Esophagus mucosa (tissue), 1 donor: ENCODE measurements around the gene PDILT. TPM values are rescaled to one million over a fixed set of nuclear protein-coding genes. Genes with fewer than 3 reads are reported as not detected.

Experiments
- ATAC-seq: fragments of 200-7000 bp; cut with Tn5 transposase; one replicate; pipeline ENCODE4 v1.9.1; 2020
- total RNA-seq: library from RNA; stranded (reverse); gene quantifications from one replicate; pipeline ENCODE4 v1.2.4, GENCODE V29; 2023
- donor health status: DM: yes; HTN: yes; CAD: no.

The PDILT gene
- total RNA-seq, 1 donor from 2014 or later = not detected

- ATAC-seq = no peak
Observed at GRCh38 chr16:20401475-20402016, 3.0 kb downstream of the PDILT start.

DNA sequence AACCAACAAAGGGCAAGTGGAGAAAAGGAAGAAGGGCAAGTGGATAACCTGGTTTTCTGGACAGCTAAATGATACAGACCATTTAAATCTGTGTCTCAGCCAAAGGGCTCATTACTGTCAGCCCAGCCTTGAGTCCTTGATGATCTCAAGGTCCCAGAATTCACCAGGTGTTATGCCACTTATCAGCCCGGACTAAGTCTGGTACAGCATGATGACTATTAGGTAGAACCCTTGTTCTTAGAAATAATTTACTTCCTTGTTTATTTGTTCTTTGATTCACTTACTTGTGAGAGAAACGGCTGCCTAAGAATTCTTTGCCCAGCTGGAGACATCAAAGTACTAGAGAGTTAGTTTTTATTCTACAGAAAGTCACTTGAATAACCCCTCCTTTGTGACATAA lies 3.5 kb downstream of the PDILT start:
- no peak for ATAC-seq

DNA sequence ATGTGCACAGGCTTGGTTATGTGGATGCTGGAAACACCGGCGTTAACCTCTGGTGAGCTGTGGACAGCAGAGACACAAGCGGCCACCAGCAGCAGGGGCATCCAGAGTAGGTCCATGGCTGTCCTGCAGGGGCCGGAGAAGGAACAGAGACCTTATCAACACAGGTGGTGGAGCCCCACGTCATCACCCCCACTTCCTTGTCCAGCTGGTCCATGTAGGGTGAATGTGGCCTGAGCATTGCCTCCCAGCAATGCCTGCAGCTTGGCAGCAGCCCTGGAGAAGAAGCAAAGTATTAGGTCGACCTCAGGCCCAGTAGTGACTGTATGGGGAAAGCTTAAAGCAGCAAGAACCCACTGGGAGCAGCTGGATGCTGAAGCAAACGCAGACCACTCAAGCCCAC lies 5.4 kb downstream of the PDILT start:
- ATAC-seq = no peak

- ATAC-seq = no peak
Observed at GRCh38 chr16:20398603-20399002, 5.9 kb downstream of the PDILT start.

DNA sequence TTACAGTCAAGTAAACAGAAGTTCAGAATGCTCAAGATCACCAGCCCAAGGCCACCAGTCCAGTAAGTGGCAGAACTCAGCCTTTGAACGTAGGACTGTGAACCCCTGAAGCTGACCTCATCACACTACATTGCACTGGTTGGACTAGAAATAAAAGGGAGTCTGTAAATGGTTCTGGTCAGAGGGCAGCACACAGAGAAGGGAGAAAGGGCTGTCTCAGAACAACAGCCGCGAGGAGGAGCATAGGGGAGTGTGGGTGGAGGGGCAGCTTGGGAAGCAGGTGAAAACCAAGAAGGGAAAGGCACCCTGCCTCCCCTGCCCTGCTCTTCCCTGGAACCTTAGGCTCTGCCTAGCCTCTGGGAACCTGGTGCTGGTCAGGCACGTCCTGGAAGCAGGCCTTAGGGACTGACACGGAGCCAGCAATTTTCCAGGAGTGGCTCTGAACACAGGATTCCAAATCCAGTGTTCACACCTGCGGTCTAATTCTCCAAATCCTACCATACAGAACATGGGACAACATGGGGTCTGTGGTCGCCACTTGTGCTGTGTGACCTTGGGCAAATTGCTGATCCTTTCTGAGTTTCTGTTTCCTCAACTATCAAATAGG lies 7.0 kb downstream of the PDILT start:
- no peak for ATAC-seq

DNA sequence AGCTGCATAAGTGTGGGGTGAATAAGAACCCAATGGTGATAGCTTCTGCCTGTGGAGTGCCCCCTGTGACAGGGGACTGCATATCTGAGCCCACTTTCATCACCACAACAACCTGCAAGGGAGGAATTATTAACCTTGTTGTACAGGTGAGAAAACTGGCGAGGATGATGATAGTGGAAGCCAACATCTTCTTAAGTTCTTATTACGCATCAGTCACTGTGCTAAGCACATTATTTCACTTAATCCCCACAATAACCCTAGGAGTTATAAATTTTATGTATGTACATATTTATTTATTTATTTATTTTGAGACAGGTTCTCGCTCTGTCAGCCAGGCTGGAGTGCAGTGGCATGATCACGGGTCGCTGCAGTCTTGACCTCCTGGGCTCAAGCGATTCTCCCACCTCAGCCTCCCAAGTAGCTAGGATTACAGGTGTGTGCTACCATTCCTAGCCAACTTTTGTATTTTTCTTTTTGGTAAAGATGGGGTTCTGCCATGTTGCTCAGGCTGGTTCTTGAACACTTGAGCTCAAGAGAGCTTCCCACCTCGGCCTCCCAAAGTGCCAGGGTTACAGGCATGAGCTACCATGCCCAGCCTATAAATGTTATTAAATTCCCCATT lies 7.6 kb downstream of the PDILT start:
- no peak for ATAC-seq

DNA sequence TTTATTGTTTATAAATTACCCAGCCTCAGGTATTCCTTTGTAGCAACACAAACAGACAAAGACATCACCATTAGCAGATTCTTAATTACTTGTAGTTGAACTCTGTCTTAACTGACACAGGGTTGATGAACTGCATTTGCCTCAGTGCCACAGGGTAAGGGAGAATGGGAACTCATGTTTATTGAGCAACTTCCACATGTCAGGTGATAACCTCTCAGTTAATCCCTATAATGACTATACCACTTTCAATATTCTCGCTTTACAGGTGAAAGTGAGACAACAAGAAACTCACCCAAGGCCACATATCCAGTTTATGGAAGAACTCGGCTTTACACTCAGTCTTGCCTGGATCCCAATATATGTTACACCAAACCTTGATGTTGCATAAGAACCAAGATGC lies 8.6 kb downstream of the PDILT start:
- no peak for ATAC-seq

GRCh38 chr16:20393801-20394577 lies 10.5 kb downstream of the PDILT start:
- ATAC-seq = no peak

GRCh38 chr16:20391045-20391444 lies 13.5 kb downstream of the PDILT start:
- ATAC-seq = no peak

GRCh38 chr16:20388854-20389253 lies 15.7 kb downstream of the PDILT start:
- ATAC-seq = no peak

GRCh38 chr16:20387978-20388377 lies 16.6 kb downstream of the PDILT start:
- ATAC-seq = no peak

- ATAC-seq = peak; percentile 50
Observed at GRCh38 chr16:20385844-20386832, 18.4 kb downstream of the PDILT start.

GRCh38 chr16:20383106-20384029 lies 21.2 kb downstream of the PDILT start:
- ATAC-seq = peak; percentile 73

DNA sequence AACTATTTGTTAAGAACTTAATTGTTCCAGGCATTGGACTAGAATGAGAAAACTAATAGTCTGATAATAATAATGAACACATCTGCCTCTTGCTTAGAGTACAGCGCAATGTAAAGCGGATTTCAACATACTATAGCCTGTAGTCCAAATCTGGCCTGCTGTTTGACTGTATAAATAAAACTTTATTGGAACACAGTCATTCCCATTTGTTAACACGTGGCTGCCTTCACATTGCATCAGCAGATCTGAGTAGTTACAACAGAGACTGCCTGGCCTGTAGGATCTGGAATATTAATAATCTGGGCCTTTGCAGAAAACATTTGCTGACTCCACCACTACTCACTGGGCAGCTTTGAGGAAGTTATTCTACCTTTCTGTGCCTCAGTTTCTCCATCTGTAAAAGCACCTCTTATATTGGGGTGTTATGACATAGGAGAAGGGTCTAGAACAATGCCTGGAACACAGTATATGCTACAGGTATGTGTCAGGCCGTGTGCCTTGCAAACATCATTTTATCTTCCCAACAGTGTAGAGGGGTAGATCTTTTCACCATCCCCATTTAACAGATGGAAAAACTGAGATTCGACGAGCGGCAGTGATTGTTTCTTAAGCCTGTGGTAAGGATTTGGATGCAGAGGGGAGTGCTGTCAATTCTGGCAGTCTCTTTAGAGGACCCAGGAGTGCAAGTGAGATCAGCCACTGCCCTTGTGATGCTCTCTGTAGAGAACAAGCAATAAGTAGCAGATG lies 22.2 kb downstream of the PDILT start:
- ATAC-seq = no peak

- ATAC-seq = no peak
Observed at GRCh38 chr16:20380782-20381181, 23.8 kb downstream of the PDILT start.

DNA sequence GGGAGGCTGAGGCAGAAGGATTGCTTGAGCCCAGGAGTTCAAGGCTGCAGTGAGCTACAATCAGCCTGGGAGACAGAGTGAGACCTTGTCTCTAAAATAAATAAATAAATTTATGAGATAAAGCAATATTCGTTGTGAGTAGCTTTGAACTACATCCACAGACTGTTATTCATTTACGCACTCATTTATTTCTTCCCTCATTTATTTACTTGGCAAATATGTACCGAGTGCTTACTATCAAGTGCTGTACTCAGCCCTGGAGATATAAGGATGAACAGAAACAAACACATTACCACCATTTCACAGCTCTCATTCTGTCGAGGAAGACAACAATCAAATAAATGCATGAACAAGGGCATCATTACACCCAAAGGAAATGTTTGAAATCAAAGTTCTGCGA lies 27.4 kb downstream of the PDILT start:
- no peak for ATAC-seq

- no peak for ATAC-seq
Observed at GRCh38 chr16:20372701-20373100, 31.8 kb downstream of the PDILT start.

DNA sequence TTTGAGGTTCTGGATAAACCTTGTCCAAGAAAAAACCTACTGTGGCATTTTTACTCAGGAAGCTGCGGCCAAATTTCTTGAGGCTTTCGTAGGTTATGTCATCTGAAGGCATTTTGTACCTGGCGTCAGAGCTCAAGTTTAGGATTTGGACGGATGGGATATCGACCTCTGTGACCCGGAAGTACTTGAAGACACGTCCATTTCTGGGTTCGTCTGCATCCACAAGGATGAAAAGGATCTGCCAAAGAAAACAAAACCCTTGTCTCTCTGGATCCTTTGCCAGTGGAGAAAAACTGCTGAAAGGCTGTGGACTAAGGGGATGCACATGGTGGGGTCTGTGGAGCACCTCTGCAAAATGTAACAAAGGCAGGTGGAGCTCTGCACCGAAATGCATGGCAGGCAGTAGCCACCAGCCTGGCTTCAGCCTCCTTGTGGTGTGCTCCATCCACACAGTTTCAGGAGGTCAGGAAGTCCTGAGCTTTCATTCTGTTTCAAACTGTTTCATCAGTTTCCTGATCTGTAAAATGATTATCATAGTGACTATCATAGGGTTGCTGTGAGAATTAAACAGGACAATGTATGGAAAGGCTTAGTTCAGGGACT lies 35.0 kb downstream of the PDILT start:
- no peak for ATAC-seq

DNA sequence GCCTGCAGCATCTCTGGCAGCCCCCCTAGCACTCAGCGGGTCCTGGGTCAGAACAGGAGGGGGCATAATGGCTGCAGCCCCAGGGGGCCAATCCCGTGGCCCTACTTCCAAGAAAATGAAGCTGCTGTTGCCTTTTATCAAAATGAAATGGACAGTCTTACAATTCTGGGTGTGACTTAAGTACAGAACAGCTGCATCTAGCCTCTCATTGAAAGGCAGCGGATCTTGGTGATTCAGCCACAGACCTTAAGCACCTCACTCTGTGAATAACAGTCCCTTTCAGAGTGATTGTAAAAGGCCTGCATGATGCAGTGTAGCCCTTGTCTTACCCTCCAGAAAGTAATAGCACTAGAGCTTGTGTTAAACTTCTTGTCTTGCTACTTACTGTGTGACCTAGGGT lies 40.5 kb downstream of the PDILT start:
- ATAC-seq = no peak

DNA sequence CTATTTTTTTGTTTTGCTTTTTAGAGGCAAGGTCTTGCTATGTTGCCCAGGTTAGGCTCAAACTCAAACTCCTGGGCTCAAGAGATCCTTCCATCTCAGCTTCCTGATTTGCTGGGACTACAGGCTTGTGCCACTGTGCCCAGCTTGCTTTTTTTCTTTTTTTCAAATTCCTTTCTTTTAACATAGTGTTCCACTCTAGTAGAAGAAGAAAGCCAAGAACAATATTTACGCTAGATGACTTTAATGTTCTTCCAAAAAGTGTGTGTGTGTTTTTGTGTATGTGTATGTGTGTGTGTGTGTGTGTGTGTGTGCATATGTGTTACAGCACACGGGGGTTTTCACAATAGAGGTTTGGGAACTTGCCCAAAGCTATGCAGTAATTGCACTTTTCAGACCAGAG lies 41.3 kb downstream of the PDILT start:
- no peak for ATAC-seq
